HG02759 (cell line): ENCODE results near the gene RPLP2.

ENCODE experiments used
- ATAC-seq: cut with Tn5 transposase; IDR thresholded peaks from one replicate; pipeline ENCODE4 v1.9.1; 2021; ENCODE audit warnings: mild to moderate bottlenecking, moderate library complexity; ENCODE audit not compliant: unreplicated experiment

RPLP2 gene

GRCh38 chr11:821512-822371 is 12.0 kb downstream of the RPLP2 start:
- no peak for ATAC-seq

GRCh38 chr11:823441-824291 is 13.9 kb downstream of the RPLP2 start:
- no peak for ATAC-seq

GRCh38 chr11:824292-824880 is 14.6 kb downstream of the RPLP2 start:
- ATAC-seq: no peak

- no peak for ATAC-seq
These were observed 15.2 kb downstream of the RPLP2 start for GRCh38 chr11:824942-825341.

- ATAC-seq: no peak
These were observed 15.8 kb downstream of the RPLP2 start for GRCh38 chr11:825366-826226.

GRCh38 chr11:826227-826621 is 16.5 kb downstream of the RPLP2 start:
- no peak for ATAC-seq

- no peak for ATAC-seq
These were observed 17.0 kb downstream of the RPLP2 start for GRCh38 chr11:826836-827145.

- no peak for ATAC-seq
These were observed 17.6 kb downstream of the RPLP2 start for GRCh38 chr11:827146-827896.

GRCh38 chr11:827897-828192 is 18.1 kb downstream of the RPLP2 start, which contains the start of gene CRACR2B:
Gene CRACR2B (plus strand): TSS chr11:827919. CDS start chr11:828608, 689 bp downstream.
- ATAC-seq: no peak

GRCh38 chr11:828506-829175 is 18.9 kb downstream of the RPLP2 start:
- no peak for ATAC-seq

- no peak for ATAC-seq
These were observed 19.5 kb downstream of the RPLP2 start for GRCh38 chr11:829176-829846.

GRCh38 chr11:829847-830294 is 20.1 kb downstream of the RPLP2 start:
- no peak for ATAC-seq

GRCh38 chr11:830295-831117 is 20.7 kb downstream of the RPLP2 start:
- no peak for ATAC-seq

GRCh38 chr11:831118-831864 is 21.5 kb downstream of the RPLP2 start:
- no peak for ATAC-seq

GRCh38 chr11:831961-832528 is 22.3 kb downstream of the RPLP2 start:
- ATAC-seq: no peak

- no peak for ATAC-seq
These were observed 22.9 kb downstream of the RPLP2 start, which contains the start of gene CD151 for GRCh38 chr11:832529-833113. Gene CD151 (plus strand): TSS chr11:832952. CDS start chr11:836070, 3,118 bp downstream.
